Occipital lobe (tissue), 2 donors: ENCODE data around the gene SPRING1. TPM values are rescaled to one million over a fixed set of nuclear protein-coding genes. Genes with fewer than 3 reads are reported as not detected.

Experiments used
- small RNA-seq: library from RNA; depleted of rRNA; stranded (forward); fragments of <200 nt; gene quantifications from one replicate; pipeline ENCODE3, GENCODE V24; 2014
- total RNA-seq: library from RNA; depleted of rRNA; stranded (reverse); fragments of >200 nt; gene quantifications from one replicate; pipeline ENCODE4 v1.2.3, GENCODE V29; 2014

Gene SPRING1
- total RNA-seq, 1 donor from 2014 or later = 27.6 TPM

Small RNAs within 50 kb of the gene (small RNA-seq; reads per million reads assigned to genes)
- not detected for gene RNU6-558P

Other genes starting within 250 kb of the SPRING1 start
- 0.62 TPM for gene MAP1LC3B2, start 178.7 kb downstream of the SPRING1 start, total RNA-seq
- 36.0 TPM for gene RNFT2, start 246 bp upstream of the SPRING1 start, total RNA-seq
- 0.47 TPM for gene HRK, start 143.4 kb upstream of the SPRING1 start, total RNA-seq
- 11.9 TPM for gene FBXW8, start 172.9 kb upstream of the SPRING1 start, total RNA-seq